ENCODE measurements around the gene TBXA2R. TPM values are rescaled to one million over a fixed set of nuclear protein-coding genes. Genes with fewer than 3 reads are reported as not detected.

TBXA2R gene
- total RNA-seq, 4 donors from 2014 or later, result 1.4 to 14.9 (median 4.5) TPM

DNA sequence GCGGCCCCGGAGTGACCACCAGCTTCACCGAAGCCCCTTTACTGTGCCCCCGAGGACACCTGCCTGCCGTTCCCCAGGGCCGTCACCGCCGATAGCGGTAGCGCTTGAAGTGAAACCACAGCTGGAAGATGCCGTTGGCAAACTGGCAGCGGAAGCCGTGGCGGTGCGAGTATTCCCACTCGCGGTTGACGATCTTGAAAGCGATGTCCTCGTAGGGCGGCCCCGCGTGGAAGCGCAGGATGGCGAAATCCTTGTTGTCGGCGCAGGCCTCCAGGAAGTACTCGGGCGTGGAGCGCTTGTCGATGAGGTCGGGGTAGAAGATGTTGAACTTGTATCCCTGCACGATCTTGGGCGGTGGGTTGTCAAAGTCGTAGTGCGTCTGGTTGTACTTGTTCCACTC lies 5.2 kb upstream of the TBXA2R start:
- ATAC-seq, result no peak
- Histone ChIP-seq H3K9me3 (no peaks in the 10 kb centered on the region), H3K27ac (peak overlapping the region in 3 of 4 donors; percentile 5 to 69 (median 21)), H3K36me3 (peaks cover 0 to 63% of the 10 kb centered on the region in 2 donors), H3K27me3 (no peaks in the 10 kb centered on the region), H3K4me3 (no peak overlapping the region), H3K4me1 (peaks cover 0 to 74% (median 30%) of the 10 kb centered on the region in 3 donors)
- WGBS, 2 donors (ENCODE audit: low coverage in 1 of 2), result 92 to 98% methylated on average over 22 to 36 of the region's 36 CpGs
- TF ChIP-seq EP300 (IDR thresholded peaks at IDR 0.05), result no peak
- TF ChIP-seq, protein P1, sequence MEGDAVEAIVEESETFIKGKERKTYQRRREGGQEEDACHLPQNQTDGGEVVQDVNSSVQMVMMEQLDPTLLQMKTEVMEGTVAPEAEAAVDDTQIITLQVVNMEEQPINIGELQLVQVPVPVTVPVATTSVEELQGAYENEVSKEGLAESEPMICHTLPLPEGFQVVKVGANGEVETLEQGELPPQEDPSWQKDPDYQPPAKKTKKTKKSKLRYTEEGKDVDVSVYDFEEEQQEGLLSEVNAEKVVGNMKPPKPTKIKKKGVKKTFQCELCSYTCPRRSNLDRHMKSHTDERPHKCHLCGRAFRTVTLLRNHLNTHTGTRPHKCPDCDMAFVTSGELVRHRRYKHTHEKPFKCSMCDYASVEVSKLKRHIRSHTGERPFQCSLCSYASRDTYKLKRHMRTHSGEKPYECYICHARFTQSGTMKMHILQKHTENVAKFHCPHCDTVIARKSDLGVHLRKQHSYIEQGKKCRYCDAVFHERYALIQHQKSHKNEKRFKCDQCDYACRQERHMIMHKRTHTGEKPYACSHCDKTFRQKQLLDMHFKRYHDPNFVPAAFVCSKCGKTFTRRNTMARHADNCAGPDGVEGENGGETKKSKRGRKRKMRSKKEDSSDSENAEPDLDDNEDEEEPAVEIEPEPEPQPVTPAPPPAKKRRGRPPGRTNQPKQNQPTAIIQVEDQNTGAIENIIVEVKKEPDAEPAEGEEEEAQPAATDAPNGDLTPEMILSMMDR (IDR thresholded peaks at IDR 0.05), result no peak
- TF ChIP-seq POLR2A (IDR thresholded peaks at IDR 0.05), result no peak
- TF ChIP-seq POLR2AphosphoS5 (IDR thresholded peaks at IDR 0.05), result no peak

DNA sequence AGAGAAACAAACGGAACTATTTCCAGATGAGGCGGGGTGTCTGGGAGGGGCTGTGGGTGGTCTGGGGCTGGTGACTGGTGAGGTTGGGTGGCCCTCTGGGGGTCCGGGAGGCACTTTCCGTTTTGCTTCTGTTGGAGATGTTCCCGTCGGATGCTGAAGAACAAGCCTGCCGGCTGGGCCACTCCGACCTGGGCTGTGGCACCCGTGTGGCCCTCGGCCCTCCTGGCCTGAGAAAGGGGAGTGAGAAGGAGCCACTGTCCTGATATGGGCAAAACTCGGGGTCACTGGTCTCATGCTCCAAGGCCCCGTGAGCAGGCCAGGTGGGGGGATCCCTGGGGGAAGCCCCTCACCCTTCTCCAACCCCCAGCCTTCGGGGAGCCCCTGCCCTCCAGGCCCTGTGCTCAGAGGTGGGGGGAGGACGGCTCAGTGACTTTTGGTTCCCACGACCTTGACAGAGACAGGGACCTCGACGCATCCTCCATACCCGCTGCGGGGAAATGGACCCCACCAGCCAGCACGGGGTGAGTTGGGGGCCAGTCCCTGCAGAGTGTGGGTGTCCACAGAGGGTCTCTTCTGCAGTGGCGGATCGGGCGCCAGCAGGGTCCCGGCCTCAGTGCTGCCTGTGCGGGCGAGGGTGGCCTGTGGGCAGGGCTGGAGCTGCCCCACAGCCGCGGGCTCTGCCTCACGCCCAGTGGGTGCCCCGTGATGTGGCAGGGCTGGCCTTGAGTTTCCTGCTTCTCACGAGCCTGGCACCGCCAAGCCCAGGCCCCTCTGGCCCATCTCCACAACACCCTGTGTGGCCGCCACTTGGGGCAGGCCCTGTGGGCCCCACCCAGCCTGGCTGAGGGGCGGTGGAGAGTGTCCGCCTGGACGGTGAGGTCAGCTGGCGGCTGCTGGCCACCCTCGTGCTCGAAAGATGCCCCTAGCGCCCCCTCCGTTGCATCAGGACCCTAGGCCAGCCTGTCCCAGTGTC lies 4.4 kb upstream of the TBXA2R start:
- H3K27ac ChIP-seq, result peak overlapping the region in 3 of 4 donors; percentile 11 to 92 (median 14)
- ATAC-seq, result no peak
- 75% methylated on average over 5 of the region's 41 CpGs; no CpG with 5 or more reads in 1 of the 2 donors for WGBS, 2 donors (ENCODE audit: low coverage in 1 of 2)
- H3K4me1 ChIP-seq, result peaks cover 0 to 82% (median 36%) of the 10 kb centered on the region in 3 donors
- no peaks in the 10 kb centered on the region for H3K9me3 ChIP-seq
- no peak overlapping the region for H3K4me3 ChIP-seq
- H3K36me3 ChIP-seq, result peaks cover 0 to 55% of the 10 kb centered on the region in 2 donors
- no peaks in the 10 kb centered on the region for H3K27me3 ChIP-seq
- TF ChIP-seq POLR2A (IDR thresholded peaks at IDR 0.05) (no peak), EP300 (IDR thresholded peaks at IDR 0.05) (no peak), POLR2AphosphoS5 (IDR thresholded peaks at IDR 0.05) (no peak)
- TF ChIP-seq, protein P1 (IDR thresholded peaks at IDR 0.05), result no peak

GRCh38 chr19:3609779-3610719 lies 3.4 kb upstream of the TBXA2R start:
- ATAC-seq, result no peak
- Histone ChIP-seq H3K36me3 (peaks cover 0 to 45% of the 10 kb centered on the region in 2 donors), H3K4me3 (no peak overlapping the region), H3K4me1 (peaks cover 0 to 90% (median 38%) of the 10 kb centered on the region in 3 donors), H3K27ac (peak overlapping the region in 3 of 4 donors; percentile 82 to 92 (median 86)), H3K27me3 (no peaks in the 10 kb centered on the region), H3K9me3 (no peaks in the 10 kb centered on the region)
- WGBS, 2 donors (ENCODE audit: low coverage in 1 of 2), result 35 to 78% methylated on average over 4 to 13 of the region's 24 CpGs
- TF ChIP-seq, protein P1 (IDR thresholded peaks at IDR 0.05), result no peak
- TF ChIP-seq POLR2AphosphoS5 (IDR thresholded peaks at IDR 0.05) (no peak), EP300 (IDR thresholded peaks at IDR 0.05) (no peak), POLR2A (IDR thresholded peaks at IDR 0.05) (no peak)

GRCh38 chr19:3608750-3609322 lies 2.2 kb upstream of the TBXA2R start:
- H3K4me1 ChIP-seq, result peaks cover 0 to 90% (median 39%) of the 10 kb centered on the region in 3 donors
- no peaks in the 10 kb centered on the region for H3K9me3 ChIP-seq
- no peak for ATAC-seq
- H3K36me3 ChIP-seq, result peaks cover 0 to 36% of the 10 kb centered on the region in 2 donors
- no peak for TF ChIP-seq EP300 (IDR thresholded peaks at IDR 0.05)
- H3K27ac ChIP-seq, result peak overlapping the region in 3 of 4 donors; percentile 82 to 92 (median 86)
- no peaks in the 10 kb centered on the region for H3K27me3 ChIP-seq
- WGBS, 2 donors (ENCODE audit: low coverage in 1 of 2), result 20% methylated on average over 1 of the region's 21 CpGs; no CpG with 5 or more reads in 1 of the 2 donors
- H3K4me3 ChIP-seq, result no peak overlapping the region

Data from gastroesophageal sphincter (tissue), 4 donors.